GM12878 (cell line): ENCODE results near the gene RBM10. TPM values are rescaled to one million over a fixed set of nuclear protein-coding genes. Genes with fewer than 3 reads are reported as not detected.

Experiments used
- BACH1 ChIP-seq: fragments of 450-650 bp; IDR thresholded peaks from 2 replicates; pipeline ENCODE4 v1.6.1; 2017; ENCODE audit warnings: mild to moderate bottlenecking, borderline replicate concordance
- CHD1 ChIP-seq: IDR thresholded peaks from 2 replicates; pipeline ENCODE4 v1.6.1; 2012; ENCODE audit warnings: low read depth, low read length, improper control_type of control experiment
- E4F1 ChIP-seq: fragments of 450-650 bp; IDR thresholded peaks from 2 replicates; pipeline ENCODE4 v1.6.1; 2018; ENCODE audit warnings: borderline replicate concordance, mild to moderate bottlenecking; ENCODE audit not compliant: partially characterized antibody
- ETV6 ChIP-seq, 2 experiments: fragments of 450-650 bp in 1 of 2; IDR thresholded peaks in 1 of 2; conservative IDR thresholded peaks in 1 of 2; 2 replicates each; pipeline ENCODE4 v1.6.1; 2014; ENCODE audit warnings: antibody characterized with exemption in 1 of 2, borderline replicate concordance in 1 of 2, low read depth in 1 of 2, mild to moderate bottlenecking in 1 of 2, moderate library complexity in 1 of 2
- EZH2 ChIP-seq: IDR thresholded peaks from 2 replicates; pipeline ENCODE4 v1.6.1; 2012; ENCODE audit warnings: low read depth, mild to moderate bottlenecking, control low read depth, inconsistent platforms, low read length, borderline replicate concordance; ENCODE audit not compliant: control insufficient read depth
- FOXM1 ChIP-seq: IDR thresholded peaks from 2 replicates; pipeline ENCODE4 v1.6.1; 2012; ENCODE audit warnings: low read depth, mild to moderate bottlenecking, inconsistent platforms, low read length, moderate library complexity
- PML ChIP-seq: IDR thresholded peaks from 2 replicates; pipeline ENCODE4 v1.6.1; 2012; ENCODE audit warnings: low read length, inconsistent platforms
- POU2F2 ChIP-seq: IDR thresholded peaks from 3 replicates; pipeline ENCODE4 v1.6.1; 2011; ENCODE audit warnings: low read depth, mild to moderate bottlenecking, low read length, borderline replicate concordance
- SPI1 ChIP-seq: IDR thresholded peaks from 2 replicates; pipeline ENCODE4 v1.6.1; 2011; ENCODE audit warnings: low read depth, mild to moderate bottlenecking, low read length, moderate library complexity, borderline replicate concordance; ENCODE audit not compliant: insufficient read depth
- TCF3 ChIP-seq: IDR thresholded peaks from 2 replicates; pipeline ENCODE4 v1.6.1; 2012; ENCODE audit warnings: low read depth, mild to moderate bottlenecking, low read length, borderline replicate concordance; ENCODE audit not compliant: insufficient read depth
- ZBED1 ChIP-seq: IDR thresholded peaks from 2 replicates; pipeline ENCODE4 v1.6.1; 2016; ENCODE audit warnings: borderline replicate concordance
- ZBTB4 ChIP-seq: fragments of 450-650 bp; formaldehyde crosslinking; IDR thresholded peaks from 2 replicates; pipeline ENCODE4 v1.4.0; 2022; ENCODE audit warnings: mild to moderate bottlenecking, moderate library complexity
- polyA plus RNA-seq, 11 experiments: library from polyadenylated mRNA; depleted of rRNA in 4 of 11; unstranded in 6 of 11; stranded (reverse) in 5 of 11; fragments of >200 nt; fragmentation: Nextera tagmentation in 4 of 11; fragmentation: Illumina TruSeq in 1 of 11; extraction: Ambion mirVana in 4 of 11; extraction: Trizol in 1 of 11; gene quantifications; 1 replicate in 1 of 11; 2 replicates in 10 of 11; pipeline versions ENCODE4 v1.2.1 to v1.2.3, GENCODE V29; 2011 to 2016; ENCODE audit warnings: inconsistent platforms in 2 of 11, missing spikeins in 2 of 11, low read depth in 1 of 11
- total RNA-seq, 4 experiments: library from RNA; depleted of rRNA in 3 of 4; stranded (reverse); fragments of >200 nt in 3 of 4; fragmentation: Illumina TruSeq in 1 of 4; extraction: Trizol in 1 of 4; gene quantifications; 2 replicates each; pipeline versions ENCODE4 v1.2.1 to v1.2.3, GENCODE V29; 2013 to 2021
- TF ChIP-seq, protein P1 (sequence below): fragments of 450-650 bp; IDR thresholded peaks from 2 replicates; pipeline ENCODE4 v1.6.1; 2016; ENCODE audit warnings: mild to moderate bottlenecking, moderate library complexity, borderline replicate concordance
- TF ChIP-seq, protein P2 (sequence below): fragments of 450-650 bp; IDR thresholded peaks from 2 replicates; pipeline ENCODE4 v1.6.1; 2016; ENCODE audit warnings: mild to moderate bottlenecking
- TF ChIP-seq, protein P3 (sequence below): fragments of 450-650 bp; IDR thresholded peaks from 2 replicates; pipeline ENCODE4 v1.6.1; 2017; ENCODE audit warnings: low read depth, mild to moderate bottlenecking, moderate library complexity

The RBM10 gene
- total and polyA plus RNA-seq, 10 of the 15 experiments (the other 5 are each of a cell fraction or from before 2014, with no cell fraction given): 1.4 to 60.0 (median 29.8) TPM

DNA sequence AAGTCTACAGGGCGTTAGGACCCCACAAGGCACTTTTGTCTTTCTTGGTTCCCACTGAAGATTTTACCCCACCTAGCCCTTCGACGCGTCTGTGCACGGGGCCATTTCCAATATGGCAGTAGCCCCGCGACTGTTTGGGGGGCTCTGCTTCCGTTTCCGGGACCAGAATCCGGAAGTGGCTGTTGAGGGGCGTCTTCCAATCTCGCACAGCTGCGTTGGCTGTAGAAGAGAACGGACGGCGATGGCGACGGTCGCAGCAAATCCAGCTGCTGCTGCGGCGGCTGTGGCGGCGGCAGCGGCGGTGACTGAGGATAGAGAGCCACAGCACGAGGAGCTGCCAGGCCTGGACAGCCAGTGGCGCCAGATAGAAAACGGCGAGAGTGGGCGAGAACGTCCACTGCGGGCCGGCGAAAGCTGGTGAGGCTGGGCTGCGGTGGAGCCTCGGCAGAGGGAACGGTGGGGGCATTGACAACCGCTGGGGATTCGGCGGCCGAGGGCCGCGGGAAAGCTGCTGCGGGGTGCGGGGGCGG, 87.8 kb downstream of the RBM10 start, which contains the start of gene USP11 (continued):
- TF ChIP-seq ZBED1 (no peak), ZBTB4 (no peak), EZH2 (no peak), PML (peak; percentile 62), ETV6 (conservative IDR thresholded peaks at IDR 0.05 in 1 of 2, IDR thresholded peaks at IDR 0.05 in 1 of 2; ENCODE audit: borderline replicate concordance in 1 of 2, low read depth in 1 of 2) (peak in 1 of 2 experiments; percentile 43; a peak in 1 of 4 replicates), CHD1 (no peak), POU2F2 (peak; percentile 43; the same call in 1 of the 3 replicates), BACH1 (peak; percentile 57), E4F1 (peak; percentile 32), TCF3 (peak; percentile 59; the same call in 1 of the 2 replicates), FOXM1 (0 out of 2 replicates have a peak, but pooled peaks have one; percentile 11), SPI1 (peak; percentile 21; the same call in 1 of the 2 replicates)
- TF ChIP-seq, protein P1, sequence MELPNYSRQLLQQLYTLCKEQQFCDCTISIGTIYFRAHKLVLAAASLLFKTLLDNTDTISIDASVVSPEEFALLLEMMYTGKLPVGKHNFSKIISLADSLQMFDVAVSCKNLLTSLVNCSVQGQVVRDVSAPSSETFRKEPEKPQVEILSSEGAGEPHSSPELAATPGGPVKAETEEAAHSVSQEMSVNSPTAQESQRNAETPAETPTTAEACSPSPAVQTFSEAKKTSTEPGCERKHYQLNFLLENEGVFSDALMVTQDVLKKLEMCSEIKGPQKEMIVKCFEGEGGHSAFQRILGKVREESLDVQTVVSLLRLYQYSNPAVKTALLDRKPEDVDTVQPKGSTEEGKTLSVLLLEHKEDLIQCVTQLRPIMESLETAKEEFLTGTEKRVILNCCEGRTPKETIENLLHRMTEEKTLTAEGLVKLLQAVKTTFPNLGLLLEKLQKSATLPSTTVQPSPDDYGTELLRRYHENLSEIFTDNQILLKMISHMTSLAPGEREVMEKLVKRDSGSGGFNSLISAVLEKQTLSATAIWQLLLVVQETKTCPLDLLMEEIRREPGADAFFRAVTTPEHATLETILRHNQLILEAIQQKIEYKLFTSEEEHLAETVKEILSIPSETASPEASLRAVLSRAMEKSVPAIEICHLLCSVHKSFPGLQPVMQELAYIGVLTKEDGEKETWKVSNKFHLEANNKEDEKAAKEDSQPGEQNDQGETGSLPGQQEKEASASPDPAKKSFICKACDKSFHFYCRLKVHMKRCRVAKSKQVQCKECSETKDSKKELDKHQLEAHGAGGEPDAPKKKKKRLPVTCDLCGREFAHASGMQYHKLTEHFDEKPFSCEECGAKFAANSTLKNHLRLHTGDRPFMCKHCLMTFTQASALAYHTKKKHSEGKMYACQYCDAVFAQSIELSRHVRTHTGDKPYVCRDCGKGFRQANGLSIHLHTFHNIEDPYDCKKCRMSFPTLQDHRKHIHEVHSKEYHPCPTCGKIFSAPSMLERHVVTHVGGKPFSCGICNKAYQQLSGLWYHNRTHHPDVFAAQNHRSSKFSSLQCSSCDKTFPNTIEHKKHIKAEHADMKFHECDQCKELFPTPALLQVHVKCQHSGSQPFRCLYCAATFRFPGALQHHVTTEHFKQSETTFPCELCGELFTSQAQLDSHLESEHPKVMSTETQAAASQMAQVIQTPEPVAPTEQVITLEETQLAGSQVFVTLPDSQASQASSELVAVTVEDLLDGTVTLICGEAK: peak; percentile 84
- TF ChIP-seq, protein P2, sequence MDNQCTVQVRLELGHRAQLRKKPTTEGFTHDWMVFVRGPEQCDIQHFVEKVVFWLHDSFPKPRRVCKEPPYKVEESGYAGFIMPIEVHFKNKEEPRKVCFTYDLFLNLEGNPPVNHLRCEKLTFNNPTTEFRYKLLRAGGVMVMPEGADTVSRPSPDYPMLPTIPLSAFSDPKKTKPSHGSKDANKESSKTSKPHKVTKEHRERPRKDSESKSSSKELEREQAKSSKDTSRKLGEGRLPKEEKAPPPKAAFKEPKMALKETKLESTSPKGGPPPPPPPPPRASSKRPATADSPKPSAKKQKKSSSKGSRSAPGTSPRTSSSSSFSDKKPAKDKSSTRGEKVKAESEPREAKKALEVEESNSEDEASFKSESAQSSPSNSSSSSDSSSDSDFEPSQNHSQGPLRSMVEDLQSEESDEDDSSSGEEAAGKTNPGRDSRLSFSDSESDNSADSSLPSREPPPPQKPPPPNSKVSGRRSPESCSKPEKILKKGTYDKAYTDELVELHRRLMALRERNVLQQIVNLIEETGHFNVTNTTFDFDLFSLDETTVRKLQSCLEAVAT: peak; percentile 72; the same call in 1 of the 2 replicates
- TF ChIP-seq, protein P3, sequence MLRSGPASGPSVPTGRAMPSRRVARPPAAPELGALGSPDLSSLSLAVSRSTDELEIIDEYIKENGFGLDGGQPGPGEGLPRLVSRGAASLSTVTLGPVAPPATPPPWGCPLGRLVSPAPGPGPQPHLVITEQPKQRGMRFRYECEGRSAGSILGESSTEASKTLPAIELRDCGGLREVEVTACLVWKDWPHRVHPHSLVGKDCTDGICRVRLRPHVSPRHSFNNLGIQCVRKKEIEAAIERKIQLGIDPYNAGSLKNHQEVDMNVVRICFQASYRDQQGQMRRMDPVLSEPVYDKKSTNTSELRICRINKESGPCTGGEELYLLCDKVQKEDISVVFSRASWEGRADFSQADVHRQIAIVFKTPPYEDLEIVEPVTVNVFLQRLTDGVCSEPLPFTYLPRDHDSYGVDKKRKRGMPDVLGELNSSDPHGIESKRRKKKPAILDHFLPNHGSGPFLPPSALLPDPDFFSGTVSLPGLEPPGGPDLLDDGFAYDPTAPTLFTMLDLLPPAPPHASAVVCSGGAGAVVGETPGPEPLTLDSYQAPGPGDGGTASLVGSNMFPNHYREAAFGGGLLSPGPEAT: no peak
